ENCODE results near the gene KLRC2. TPM values are rescaled to one million over a fixed set of nuclear protein-coding genes. Genes with fewer than 3 reads are reported as not detected.
"Not testable (repeated sequence)": the region's sequence is repeated elsewhere in the genome, so short reads cannot be mapped to it uniquely, and the experiment has no call there.

Gene KLRC2
- total RNA-seq = not detected in 2 replicates

GRCh38 chr12:10435816-10436215 is at the start of gene KLRC2:
KLRC2 (minus strand) TSS chr12:10436010; CDS start chr12:10435986, 24 bp downstream.
- intact Hi-C loops (cut with micrococcal nuclease) = not testable (repeated sequence)

- intact Hi-C loops (cut with micrococcal nuclease) = not testable (repeated sequence)
Observed at GRCh38 chr12:10481901-10482300, 46.1 kb upstream of the KLRC2 start.

GRCh38 chr12:10472808-10473207 is 37.0 kb upstream of the KLRC2 start:
- intact Hi-C loops (cut with micrococcal nuclease) = not testable (repeated sequence)

- intact Hi-C loops (cut with micrococcal nuclease) = no loop called here
Observed at GRCh38 chr12:10469701-10470100, 33.9 kb upstream of the KLRC2 start.

- intact Hi-C loops (cut with micrococcal nuclease) = no loop called here
Observed at GRCh38 chr12:10466311-10466710, 30.5 kb upstream of the KLRC2 start.

GRCh38 chr12:10457760-10458159 is 21.9 kb upstream of the KLRC2 start:
- intact Hi-C loops (cut with micrococcal nuclease) = no loop called here

GRCh38 chr12:10456856-10457255 is 21.0 kb upstream of the KLRC2 start:
- intact Hi-C loops (cut with micrococcal nuclease) = no loop called here

GRCh38 chr12:10455766-10456165 is 20.0 kb upstream of the KLRC2 start:
- intact Hi-C loops (cut with micrococcal nuclease) = no loop called here

- intact Hi-C loops (cut with micrococcal nuclease) = no loop called here
Observed at GRCh38 chr12:10454531-10454930, 18.7 kb upstream of the KLRC2 start.

- intact Hi-C loops (cut with micrococcal nuclease) = no loop called here
Observed at GRCh38 chr12:10453156-10453555, 17.3 kb upstream of the KLRC2 start, which contains the start of gene KLRC1. KLRC1 (minus strand) TSS chr12:10453377; CDS start chr12:10451156, 2,221 bp downstream.

GRCh38 chr12:10448236-10448635 is 12.4 kb upstream of the KLRC2 start:
- intact Hi-C loops (cut with micrococcal nuclease) = no loop called here

GRCh38 chr12:10446052-10446451 is 10.2 kb upstream of the KLRC2 start:
- intact Hi-C loops (cut with micrococcal nuclease) = not testable (repeated sequence)

GRCh38 chr12:10441144-10441543 is 5.3 kb upstream of the KLRC2 start:
- intact Hi-C loops (cut with micrococcal nuclease) = not testable (repeated sequence)

GRCh38 chr12:10439608-10440274 is 3.9 kb upstream of the KLRC2 start:
- intact Hi-C loops (cut with micrococcal nuclease) = not testable (repeated sequence)

- intact Hi-C loops (cut with micrococcal nuclease) = not testable (repeated sequence)
Observed at GRCh38 chr12:10437601-10438000, 1.8 kb upstream of the KLRC2 start.

GRCh38 chr12:10430623-10431022 is 5.2 kb downstream of the KLRC2 start:
- intact Hi-C loops (cut with micrococcal nuclease) = not testable (repeated sequence)

GRCh38 chr12:10425938-10426337 is 9.9 kb downstream of the KLRC2 start:
- intact Hi-C loops (cut with micrococcal nuclease) = not testable (repeated sequence)

GRCh38 chr12:10424260-10424899 is 11.4 kb downstream of the KLRC2 start:
- intact Hi-C loops (cut with micrococcal nuclease) = not testable (repeated sequence)

GRCh38 chr12:10422159-10422558 is 13.7 kb downstream of the KLRC2 start:
- intact Hi-C loops (cut with micrococcal nuclease) = not testable (repeated sequence)

GRCh38 chr12:10420334-10420733 is 15.5 kb downstream of the KLRC2 start, which contains the start of gene KLRC3:
KLRC3 (minus strand) TSS chr12:10420595; CDS start chr12:10420550, 45 bp downstream.
- intact Hi-C loops (cut with micrococcal nuclease) = not testable (repeated sequence)

GRCh38 chr12:10409392-10409791 is 26.4 kb downstream of the KLRC2 start, which contains the start of gene KLRC4:
KLRC4 (minus strand) TSS chr12:10409757; CDS start chr12:10409575, 182 bp downstream.
- intact Hi-C loops (cut with micrococcal nuclease) = no loop called here

GRCh38 chr12:10408842-10409241 is 27.0 kb downstream of the KLRC2 start:
- intact Hi-C loops (cut with micrococcal nuclease) = no loop called here

GRCh38 chr12:10406725-10407124 is 29.1 kb downstream of the KLRC2 start:
- intact Hi-C loops (cut with micrococcal nuclease) = no loop called here
